OCI-LY1 (cell line): ENCODE measurements around the gene TMC4.

Source experiments
- EZH2 ChIP-seq: fragments of 200-600 bp; sonication (generic), shearing (Covaris generic); IDR thresholded peaks from 2 replicates; pipeline ENCODE4 v1.8.0; 2017; ENCODE audit warnings: borderline replicate concordance, mixed run types, mild to moderate bottlenecking, antibody characterized with exemption, low read length, moderate library complexity, mixed read lengths
- TF ChIP-seq, protein P1 (sequence below): fragments of 200-600 bp; sonication (generic), shearing (Covaris generic); IDR thresholded peaks from 2 replicates; pipeline ENCODE4 v1.5.1; 2017; ENCODE audit warnings: mild to moderate bottlenecking, antibody characterized with exemption, low read length, moderate library complexity, mixed read lengths

DNA sequence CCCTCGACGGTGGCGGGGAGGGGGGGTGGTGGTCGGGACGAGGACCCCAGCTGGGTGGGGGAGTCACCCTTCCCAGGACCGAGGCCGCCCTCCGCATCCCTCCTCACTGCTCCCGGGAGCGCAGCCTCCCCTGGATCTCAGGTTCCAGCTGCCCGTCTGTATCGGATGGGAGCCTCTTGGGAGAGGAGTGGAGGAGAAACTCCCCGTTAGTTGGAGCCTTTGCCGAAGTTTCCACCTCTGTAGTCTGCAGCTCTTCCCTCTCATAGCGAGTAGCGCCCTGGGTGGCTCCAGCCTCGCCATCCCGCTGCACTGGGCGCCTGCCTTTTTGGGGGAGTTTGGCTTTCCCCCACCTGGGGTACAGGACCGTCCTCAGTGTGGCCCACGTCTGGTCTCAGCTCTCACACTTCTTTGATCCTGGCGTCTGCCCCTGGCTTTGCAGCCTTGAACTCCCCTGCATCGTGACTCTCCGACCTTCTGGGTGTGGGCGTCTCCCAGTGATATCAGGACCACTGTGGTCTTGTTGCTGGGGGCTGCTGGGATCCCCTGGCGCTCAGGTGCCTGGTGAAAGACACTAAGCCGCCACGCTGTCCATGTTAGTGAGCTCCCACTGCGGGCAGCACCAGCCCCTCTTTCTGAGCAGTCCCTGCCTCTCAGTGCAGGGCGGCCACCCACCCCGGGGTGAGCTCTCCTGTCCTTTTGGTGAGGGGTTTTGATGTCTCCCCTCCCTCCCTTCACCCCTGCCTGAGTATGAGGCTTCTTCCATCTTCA lies 34.3 kb downstream of the TMC4 start:
- TF ChIP-seq, protein P1, sequence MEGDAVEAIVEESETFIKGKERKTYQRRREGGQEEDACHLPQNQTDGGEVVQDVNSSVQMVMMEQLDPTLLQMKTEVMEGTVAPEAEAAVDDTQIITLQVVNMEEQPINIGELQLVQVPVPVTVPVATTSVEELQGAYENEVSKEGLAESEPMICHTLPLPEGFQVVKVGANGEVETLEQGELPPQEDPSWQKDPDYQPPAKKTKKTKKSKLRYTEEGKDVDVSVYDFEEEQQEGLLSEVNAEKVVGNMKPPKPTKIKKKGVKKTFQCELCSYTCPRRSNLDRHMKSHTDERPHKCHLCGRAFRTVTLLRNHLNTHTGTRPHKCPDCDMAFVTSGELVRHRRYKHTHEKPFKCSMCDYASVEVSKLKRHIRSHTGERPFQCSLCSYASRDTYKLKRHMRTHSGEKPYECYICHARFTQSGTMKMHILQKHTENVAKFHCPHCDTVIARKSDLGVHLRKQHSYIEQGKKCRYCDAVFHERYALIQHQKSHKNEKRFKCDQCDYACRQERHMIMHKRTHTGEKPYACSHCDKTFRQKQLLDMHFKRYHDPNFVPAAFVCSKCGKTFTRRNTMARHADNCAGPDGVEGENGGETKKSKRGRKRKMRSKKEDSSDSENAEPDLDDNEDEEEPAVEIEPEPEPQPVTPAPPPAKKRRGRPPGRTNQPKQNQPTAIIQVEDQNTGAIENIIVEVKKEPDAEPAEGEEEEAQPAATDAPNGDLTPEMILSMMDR: no peak
- TF ChIP-seq EZH2: no peak
